MG63 (cell line): ENCODE measurements around the gene CBLN2. TPM values are rescaled to one million over a fixed set of nuclear protein-coding genes. Genes with fewer than 3 reads are reported as not detected.

ENCODE experiments used
- DNase-seq: peaks from one replicate; pipeline ENCODE4 v3.0.0-alpha.2; 2020
- H3K27me3 ChIP-seq: fragments of 250-450 bp; sonication (Bioruptor Pico); 2 replicates; pipeline ENCODE4 v1.5.1; 2020; ENCODE audit warnings: mild to moderate bottlenecking, moderate library complexity
- H3K36me3 ChIP-seq: fragments of 250-450 bp; sonication (Bioruptor Pico); 2 replicates; pipeline ENCODE4 v1.5.1; 2020; ENCODE audit warnings: mild to moderate bottlenecking, moderate library complexity
- H3K4me3 ChIP-seq: fragments of 250-450 bp; sonication (Bioruptor Pico); 2 replicates; pipeline ENCODE4 v1.5.1; 2020; ENCODE audit warnings: mild to moderate bottlenecking, moderate library complexity
- H3K9me3 ChIP-seq: fragments of 250-450 bp; sonication (Bioruptor Pico); 2 replicates; pipeline ENCODE4 v1.5.1; 2020; ENCODE audit warnings: mild to moderate bottlenecking, moderate library complexity
- total RNA-seq: library from RNA; depleted of rRNA; stranded (reverse); fragments of >200 nt; shearing (Covaris generic); gene quantifications from 2 replicates; pipeline ENCODE4 v1.2.3, GENCODE V29; 2014; ENCODE audit warnings: low replicate concordance; rRNA removed

The CBLN2 gene
- total RNA-seq, result not detected in 2 replicates

- peak within 1 kb of the TSS; percentile 16; the same call in 1 of the 2 replicates for H3K4me3 ChIP-seq
- no peaks in the 10 kb centered on the region for H3K9me3 ChIP-seq
- H3K27me3 ChIP-seq, result peaks cover 31% of the 10 kb centered on the region
- peak; percentile 66 for DNase-seq
- no peaks in the 10 kb centered on the region for H3K36me3 ChIP-seq
Observed at GRCh38 chr18:72544092-72544886, at the start of gene CBLN2. CBLN2 (minus strand) TSS chr18:72544342; CDS start chr18:72542160, 2,182 bp downstream.

- no peaks in the 10 kb centered on the region for H3K27me3 ChIP-seq
- H3K9me3 ChIP-seq, result no peaks in the 10 kb centered on the region
- no peak for DNase-seq
- no peak overlapping the region for H3K4me3 ChIP-seq
- H3K36me3 ChIP-seq, result no peaks in the 10 kb centered on the region
Observed at GRCh38 chr18:72588360-72588759, 44.2 kb upstream of the CBLN2 start.

GRCh38 chr18:72584787-72585186 lies 40.6 kb upstream of the CBLN2 start:
- Histone ChIP-seq H3K27me3 (no peaks in the 10 kb centered on the region), H3K4me3 (no peak overlapping the region), H3K9me3 (no peaks in the 10 kb centered on the region), H3K36me3 (no peaks in the 10 kb centered on the region)
- no peak for DNase-seq

- DNase-seq, result no peak
- no peaks in the 10 kb centered on the region for H3K27me3 ChIP-seq
- no peaks in the 10 kb centered on the region for H3K36me3 ChIP-seq
- no peaks in the 10 kb centered on the region for H3K9me3 ChIP-seq
- H3K4me3 ChIP-seq, result no peak overlapping the region
Observed at GRCh38 chr18:72581976-72582375, 37.8 kb upstream of the CBLN2 start.

GRCh38 chr18:72572896-72573295 lies 28.8 kb upstream of the CBLN2 start:
- Histone ChIP-seq H3K4me3 (no peak overlapping the region), H3K27me3 (no peaks in the 10 kb centered on the region; the same call in 1 of the 2 replicates), H3K9me3 (no peaks in the 10 kb centered on the region), H3K36me3 (no peaks in the 10 kb centered on the region)
- DNase-seq, result no peak

GRCh38 chr18:72566290-72566689 lies 22.1 kb upstream of the CBLN2 start:
- DNase-seq, result no peak
- no peaks in the 10 kb centered on the region for H3K27me3 ChIP-seq
- no peaks in the 10 kb centered on the region for H3K36me3 ChIP-seq
- no peak overlapping the region for H3K4me3 ChIP-seq
- H3K9me3 ChIP-seq, result no peaks in the 10 kb centered on the region

- H3K4me3 ChIP-seq, result no peak overlapping the region
- no peak for DNase-seq
- H3K9me3 ChIP-seq, result no peaks in the 10 kb centered on the region
- H3K27me3 ChIP-seq, result no peaks in the 10 kb centered on the region
- H3K36me3 ChIP-seq, result no peaks in the 10 kb centered on the region
Observed at GRCh38 chr18:72555968-72556367, 11.8 kb upstream of the CBLN2 start.

- Histone ChIP-seq H3K9me3 (no peaks in the 10 kb centered on the region), H3K27me3 (no peaks in the 10 kb centered on the region), H3K4me3 (no peak overlapping the region), H3K36me3 (no peaks in the 10 kb centered on the region)
- no peak for DNase-seq
Observed at GRCh38 chr18:72555101-72555500, 11.0 kb upstream of the CBLN2 start.

GRCh38 chr18:72543357-72544055 lies 636 bp downstream of the CBLN2 start:
- Histone ChIP-seq H3K36me3 (no peaks in the 10 kb centered on the region), H3K27me3 (peaks cover 31% of the 10 kb centered on the region), H3K4me3 (peak overlapping the region; percentile 16; the same call in 1 of the 2 replicates), H3K9me3 (no peaks in the 10 kb centered on the region)
- peak; percentile 9 for DNase-seq

- H3K4me3 ChIP-seq, result no peak overlapping the region
- DNase-seq, result peak; percentile 4
Observed at GRCh38 chr18:72542984-72543356, 1.2 kb downstream of the CBLN2 start.

GRCh38 chr18:72542342-72542741 lies 1.8 kb downstream of the CBLN2 start:
- Histone ChIP-seq H3K27me3 (peaks cover 31% of the 10 kb centered on the region), H3K4me3 (no peak overlapping the region), H3K9me3 (no peaks in the 10 kb centered on the region), H3K36me3 (no peaks in the 10 kb centered on the region)
- DNase-seq, result peak; percentile 1

More at GRCh38 chr18:72542984-72543356, 1.2 kb downstream of the CBLN2 start:
- peaks cover 31% of the 10 kb centered on the region for H3K27me3 ChIP-seq
- H3K36me3 ChIP-seq, result no peaks in the 10 kb centered on the region
- no peaks in the 10 kb centered on the region for H3K9me3 ChIP-seq

GRCh38 chr18:72541871-72542332 lies 2.2 kb downstream of the CBLN2 start:
- Histone ChIP-seq H3K4me3 (no peak overlapping the region), H3K36me3 (no peaks in the 10 kb centered on the region), H3K9me3 (no peaks in the 10 kb centered on the region), H3K27me3 (peaks cover 31% of the 10 kb centered on the region)
- DNase-seq, result peak; percentile 1

- peaks cover 29% of the 10 kb centered on the region for H3K27me3 ChIP-seq
- no peak for DNase-seq
Observed at GRCh38 chr18:72539901-72540300, 4.2 kb downstream of the CBLN2 start.

GRCh38 chr18:72530622-72531021 lies 13.5 kb downstream of the CBLN2 start:
- H3K36me3 ChIP-seq, result no peaks in the 10 kb centered on the region
- no peaks in the 10 kb centered on the region for H3K9me3 ChIP-seq
- H3K27me3 ChIP-seq, result no peaks in the 10 kb centered on the region
- DNase-seq, result no peak
- H3K4me3 ChIP-seq, result no peak overlapping the region

More at GRCh38 chr18:72539901-72540300, 4.2 kb downstream of the CBLN2 start:
- Histone ChIP-seq H3K9me3 (no peaks in the 10 kb centered on the region), H3K36me3 (no peaks in the 10 kb centered on the region), H3K4me3 (no peak overlapping the region)

- Histone ChIP-seq H3K27me3 (no peaks in the 10 kb centered on the region), H3K36me3 (no peaks in the 10 kb centered on the region), H3K9me3 (no peaks in the 10 kb centered on the region), H3K4me3 (no peak overlapping the region)
- no peak for DNase-seq
Observed at GRCh38 chr18:72504866-72505265, 39.3 kb downstream of the CBLN2 start.

- H3K27me3 ChIP-seq, result no peaks in the 10 kb centered on the region
- no peaks in the 10 kb centered on the region for H3K9me3 ChIP-seq
- no peak overlapping the region for H3K4me3 ChIP-seq
- no peaks in the 10 kb centered on the region for H3K36me3 ChIP-seq
- no peak for DNase-seq
Observed at GRCh38 chr18:72502671-72503431, 41.3 kb downstream of the CBLN2 start.

GRCh38 chr18:72492497-72492896 lies 51.6 kb downstream of the CBLN2 start:
- H3K27me3 ChIP-seq, result no peaks in the 10 kb centered on the region
- H3K9me3 ChIP-seq, result no peaks in the 10 kb centered on the region
- no peak overlapping the region for H3K4me3 ChIP-seq
- H3K36me3 ChIP-seq, result no peaks in the 10 kb centered on the region
- no peak for DNase-seq
